ENCODE measurements around the gene GPR176.
A peak's percentile ranks its signal among the peaks of the same experiment; 100 is the strongest.

Gene GPR176

GRCh38 chr15:39888809-39889208, 31.3 kb downstream of the GPR176 start:
- DNase-seq, result no peak

- no peak for DNase-seq
Observed at GRCh38 chr15:39888243-39888642, 31.8 kb downstream of the GPR176 start.

GRCh38 chr15:39887832-39888231, 32.2 kb downstream of the GPR176 start:
- no peak for DNase-seq

- no peak for DNase-seq
Observed at GRCh38 chr15:39887211-39887610, 32.9 kb downstream of the GPR176 start.

- no peak for DNase-seq
Observed at GRCh38 chr15:39886418-39886817, 33.6 kb downstream of the GPR176 start.

- no peak for DNase-seq
Observed at GRCh38 chr15:39885099-39885777, 34.8 kb downstream of the GPR176 start.

GRCh38 chr15:39884351-39884750, 35.7 kb downstream of the GPR176 start:
- DNase-seq, result no peak

- DNase-seq, result no peak
Observed at GRCh38 chr15:39882602-39883001, 37.5 kb downstream of the GPR176 start.

GRCh38 chr15:39881790-39882189, 38.3 kb downstream of the GPR176 start:
- DNase-seq, result no peak

- DNase-seq, result no peak
Observed at GRCh38 chr15:39880718-39881387, 39.2 kb downstream of the GPR176 start.

GRCh38 chr15:39878406-39878785, 41.7 kb downstream of the GPR176 start:
- DNase-seq, result no peak

- DNase-seq, result peak; percentile 58
Observed at GRCh38 chr15:39874890-39875549, 45.0 kb downstream of the GPR176 start.

GRCh38 chr15:39873978-39874377, 46.1 kb downstream of the GPR176 start:
- DNase-seq, result no peak

- no peak for DNase-seq
Observed at GRCh38 chr15:39870537-39870936, 49.5 kb downstream of the GPR176 start.

- peak; percentile 28 for DNase-seq
Observed at GRCh38 chr15:39869858-39870515, 50.1 kb downstream of the GPR176 start.

- no peak for DNase-seq
Observed at GRCh38 chr15:39869254-39869653, 50.8 kb downstream of the GPR176 start.

GRCh38 chr15:39868396-39868795, 51.7 kb downstream of the GPR176 start:
- no peak for DNase-seq

- no peak for DNase-seq
Observed at GRCh38 chr15:39864116-39864515, 56.0 kb downstream of the GPR176 start.

- DNase-seq, result no peak
Observed at GRCh38 chr15:39860871-39861270, 59.2 kb downstream of the GPR176 start.

GRCh38 chr15:39860200-39860599, 59.9 kb downstream of the GPR176 start:
- DNase-seq, result no peak

- DNase-seq, result no peak
Observed at GRCh38 chr15:39859636-39860035, 60.4 kb downstream of the GPR176 start.

- DNase-seq, result no peak
Observed at GRCh38 chr15:39857132-39857531, 62.9 kb downstream of the GPR176 start.

GRCh38 chr15:39856357-39856756, 63.7 kb downstream of the GPR176 start:
- DNase-seq, result no peak

GRCh38 chr15:39855400-39855799, 64.7 kb downstream of the GPR176 start:
- no peak for DNase-seq
